Inflammatory macrophage treated with lipopolysaccharide for 4 hours (primary cell): Measurements from ENCODE around the gene NEAT1.
A peak's percentile ranks its signal among the peaks of the same experiment; 100 is the strongest.
"Not testable (repeated sequence)": the region's sequence is repeated elsewhere in the genome, so short reads cannot be mapped to it uniquely, and the experiment has no call there.

Source experiments
- DNase-seq: peaks from one replicate; pipeline ENCODE4 v3.0.0-alpha.2; 2020

The NEAT1 gene

DNA sequence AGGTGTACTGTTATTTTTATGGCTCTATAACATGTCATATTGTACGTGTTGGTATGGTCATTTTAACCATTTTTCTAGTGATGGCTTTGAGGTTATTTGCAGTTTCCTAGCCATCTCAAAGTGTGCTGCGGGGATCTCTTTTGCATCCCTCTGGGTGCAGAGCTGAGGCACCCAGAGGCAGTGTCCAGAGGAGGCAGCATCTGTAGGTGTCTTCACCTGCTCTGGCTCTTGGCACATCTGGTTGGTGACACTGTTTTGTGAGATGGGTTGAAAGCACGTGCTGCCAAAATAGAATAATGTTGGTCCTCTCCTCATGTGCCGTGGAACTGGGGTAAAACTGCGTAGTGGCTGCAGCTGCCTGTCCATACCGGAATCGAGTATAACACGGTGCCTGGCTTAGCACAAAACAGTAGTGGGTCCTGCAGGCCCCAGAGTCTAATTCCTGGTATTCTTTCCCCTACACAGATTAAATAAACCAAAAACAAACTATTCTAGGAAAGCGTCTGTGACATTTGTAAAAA is 12.9 kb downstream of the NEAT1 start:
- no peak for DNase-seq

DNA sequence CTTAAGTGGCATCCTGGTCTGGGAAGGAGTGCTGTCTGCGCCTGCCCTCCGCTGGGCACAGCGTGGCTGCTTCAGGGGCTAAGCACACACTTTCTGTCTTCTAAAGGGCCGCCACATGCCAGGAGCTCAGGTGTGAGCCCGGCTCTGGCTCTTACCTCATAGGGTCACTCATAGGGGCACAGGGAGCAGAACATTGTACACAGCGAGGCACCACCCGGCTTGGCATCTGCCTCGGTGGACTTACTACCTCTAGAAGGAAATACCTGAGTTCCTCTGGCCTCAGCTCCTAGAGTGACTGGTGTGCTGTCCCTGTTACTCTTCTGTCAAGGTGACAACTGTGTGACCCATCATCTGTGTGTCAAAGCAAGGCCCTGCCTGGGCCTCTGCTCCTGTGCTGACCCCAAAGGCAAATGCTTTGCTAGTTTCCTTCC is 13.4 kb downstream of the NEAT1 start:
- no peak for DNase-seq

DNA sequence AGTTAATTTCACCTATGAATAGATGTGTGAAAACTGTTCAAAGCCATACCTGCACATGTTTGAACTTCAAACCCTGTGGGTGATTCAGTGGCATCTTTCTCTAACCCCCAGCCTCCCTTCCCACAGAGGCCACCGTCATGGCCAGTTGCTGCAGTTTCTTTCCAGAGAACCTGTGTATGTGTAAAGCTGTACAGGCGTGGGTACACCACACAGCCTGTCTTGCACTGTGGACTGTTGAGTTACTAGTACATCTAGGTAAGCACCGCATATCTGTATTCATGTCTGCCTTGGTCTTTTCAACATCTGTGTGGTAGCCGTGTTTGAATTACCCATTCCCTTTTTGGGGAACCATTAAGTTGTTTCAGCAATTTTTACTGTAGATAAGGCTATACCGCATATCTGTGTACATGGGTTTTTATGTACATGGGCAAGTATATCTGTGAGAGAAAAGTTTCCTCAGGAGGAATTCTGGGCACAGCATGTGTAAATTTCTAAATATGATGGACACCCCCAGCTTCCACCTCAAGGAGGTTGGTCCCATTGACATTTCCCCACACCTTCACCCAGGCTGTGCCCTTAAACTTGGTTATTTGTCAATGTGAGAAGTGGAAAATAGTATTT is 13.9 kb downstream of the NEAT1 start:
- DNase-seq, result no peak

DNA sequence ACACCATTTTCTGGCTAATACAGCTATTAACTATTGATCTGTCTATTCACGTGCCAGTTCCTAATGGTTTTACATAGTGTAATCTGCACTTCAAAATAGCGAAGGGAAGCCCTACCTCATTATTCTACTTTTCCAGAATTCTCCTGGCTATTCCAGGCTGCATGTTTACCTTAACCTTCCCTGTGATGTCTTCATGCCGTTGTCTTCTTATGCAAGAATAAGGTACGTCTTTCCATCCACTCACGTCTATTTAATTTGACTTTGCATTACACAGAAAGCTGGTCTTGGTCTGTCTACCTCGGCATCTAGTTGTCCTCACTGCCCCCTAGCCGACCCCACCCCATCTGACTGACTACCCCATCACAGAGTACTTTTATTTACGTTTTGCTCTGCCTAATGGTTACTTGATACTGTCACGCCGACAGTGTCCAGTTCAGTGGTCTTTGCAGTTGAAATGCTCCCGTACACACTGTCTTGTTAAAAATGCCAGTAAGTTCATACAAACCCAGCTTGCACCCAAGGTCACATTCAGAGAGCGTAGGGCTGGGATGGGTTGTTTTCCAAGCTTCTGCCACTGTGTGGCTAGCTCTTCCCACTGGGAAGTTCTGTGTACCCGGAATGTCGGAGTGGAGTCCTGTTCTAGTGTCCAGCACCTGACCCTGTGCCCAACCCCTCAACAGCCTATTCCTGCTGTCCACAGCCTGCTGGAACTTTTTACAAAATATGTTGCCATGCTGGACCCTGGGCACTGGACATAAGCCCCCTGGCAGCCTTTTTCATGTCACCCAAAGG is 15.0 kb downstream of the NEAT1 start:
- no peak for DNase-seq

DNA sequence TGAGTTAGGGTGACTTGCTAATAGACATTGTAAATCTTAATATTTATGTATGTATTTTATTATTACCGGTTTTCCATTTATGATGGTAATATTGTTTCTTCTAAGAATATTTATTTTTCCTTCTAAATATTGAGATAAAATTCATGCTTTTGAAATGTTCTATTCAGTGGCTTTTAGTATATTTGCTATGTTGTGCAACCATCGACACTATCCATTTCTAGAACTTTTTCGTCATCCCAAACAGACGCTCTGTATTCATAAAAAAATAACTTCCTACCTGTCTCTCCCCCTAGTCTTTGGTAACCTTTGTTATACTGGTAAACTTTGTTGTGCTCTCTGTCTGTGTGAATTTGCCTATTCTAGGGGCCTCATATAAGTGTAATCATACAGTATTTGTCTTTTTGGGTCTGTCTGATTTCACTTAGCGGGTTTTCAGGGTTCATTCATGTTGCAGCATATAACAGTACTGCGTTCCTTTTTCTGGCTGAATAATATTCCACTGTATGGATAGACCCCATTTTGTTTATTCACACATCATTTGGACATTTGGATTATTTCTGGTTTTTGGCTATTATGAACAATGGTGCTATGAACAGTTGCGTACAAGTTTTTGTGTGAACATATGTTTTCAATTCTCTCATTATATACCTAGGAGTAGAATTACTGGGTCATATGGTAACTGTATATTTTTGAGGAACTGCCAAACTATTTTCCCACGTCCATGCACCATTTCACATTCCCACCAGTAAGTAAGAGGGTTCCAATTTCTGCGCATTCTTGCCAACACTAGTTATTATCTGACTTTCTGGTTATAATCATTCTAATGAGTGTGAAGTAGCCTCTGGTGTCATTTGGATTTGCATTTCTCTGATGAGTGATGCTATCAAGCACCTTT is 15.9 kb downstream of the NEAT1 start:
- no peak for DNase-seq

DNA sequence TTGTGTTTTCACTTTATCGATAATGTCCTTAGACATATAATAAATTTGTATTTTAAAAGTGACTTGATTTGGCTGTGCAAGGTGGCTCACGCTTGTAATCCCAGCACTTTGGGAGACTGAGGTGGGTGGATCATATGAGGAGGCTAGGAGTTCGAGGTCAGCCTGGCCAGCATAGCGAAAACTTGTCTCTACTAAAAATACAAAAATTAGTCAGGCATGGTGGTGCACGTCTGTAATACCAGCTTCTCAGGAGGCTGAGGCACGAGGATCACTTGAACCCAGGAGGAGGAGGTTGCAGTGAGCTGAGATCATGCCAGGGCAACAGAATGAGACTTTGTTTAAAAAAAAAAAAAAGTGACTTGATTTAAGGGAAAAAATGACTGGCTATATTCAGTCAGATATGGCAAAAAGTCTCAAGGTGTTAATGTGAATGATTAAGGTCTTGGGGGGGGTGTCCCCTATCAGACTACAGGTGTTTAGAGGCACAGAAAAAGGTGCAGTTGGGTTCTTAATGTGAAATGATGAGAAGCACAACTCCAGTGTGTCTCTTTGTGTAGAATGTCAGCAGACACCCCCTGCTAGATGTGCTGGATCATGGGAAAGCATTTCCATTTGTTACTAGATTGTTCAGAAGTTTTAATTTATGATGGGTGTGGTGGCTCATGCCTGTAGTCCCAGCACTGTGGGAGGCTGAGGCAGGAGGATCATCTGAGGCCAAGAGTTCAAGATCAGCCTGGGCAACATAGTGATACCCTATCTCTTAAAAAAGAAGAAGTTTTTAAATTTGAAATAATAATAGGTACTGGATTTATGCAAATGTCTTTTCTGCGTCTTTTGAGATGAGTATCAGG is 17.0 kb downstream of the NEAT1 start:
- no peak for DNase-seq

DNA sequence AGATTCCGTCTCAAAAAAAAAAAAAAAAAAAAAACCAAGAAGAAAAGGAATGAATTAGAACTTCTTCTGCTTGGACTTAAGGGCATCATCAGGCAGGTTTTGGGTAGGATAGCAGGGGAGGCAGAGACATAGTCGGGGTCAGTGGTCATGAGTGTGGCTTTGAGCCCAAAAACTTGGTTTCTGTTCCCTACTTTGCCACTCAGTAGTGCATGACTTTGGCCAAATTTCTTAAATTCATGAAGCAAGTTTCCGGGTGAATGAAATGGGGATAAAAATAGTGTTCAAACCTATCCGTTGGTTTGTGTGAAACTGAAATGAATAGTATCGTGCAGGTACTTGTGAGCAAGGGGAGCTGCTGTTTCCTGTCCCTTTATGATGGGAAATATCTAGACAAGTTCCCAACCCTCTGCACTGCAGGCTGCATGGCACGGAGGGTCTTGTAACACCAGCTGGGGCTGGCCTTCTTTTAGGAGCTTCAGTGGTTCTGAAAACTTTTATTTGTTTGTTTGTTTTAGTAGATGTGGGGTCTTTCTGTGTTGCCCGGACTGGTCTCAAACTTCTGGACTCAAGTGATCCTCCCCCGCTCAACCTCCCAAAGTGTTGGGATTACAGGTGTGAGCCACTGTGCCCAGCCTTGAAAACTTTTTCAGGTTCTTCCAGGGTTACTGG is 18.4 kb downstream of the NEAT1 start:
- DNase-seq, result peak; percentile 78

DNA sequence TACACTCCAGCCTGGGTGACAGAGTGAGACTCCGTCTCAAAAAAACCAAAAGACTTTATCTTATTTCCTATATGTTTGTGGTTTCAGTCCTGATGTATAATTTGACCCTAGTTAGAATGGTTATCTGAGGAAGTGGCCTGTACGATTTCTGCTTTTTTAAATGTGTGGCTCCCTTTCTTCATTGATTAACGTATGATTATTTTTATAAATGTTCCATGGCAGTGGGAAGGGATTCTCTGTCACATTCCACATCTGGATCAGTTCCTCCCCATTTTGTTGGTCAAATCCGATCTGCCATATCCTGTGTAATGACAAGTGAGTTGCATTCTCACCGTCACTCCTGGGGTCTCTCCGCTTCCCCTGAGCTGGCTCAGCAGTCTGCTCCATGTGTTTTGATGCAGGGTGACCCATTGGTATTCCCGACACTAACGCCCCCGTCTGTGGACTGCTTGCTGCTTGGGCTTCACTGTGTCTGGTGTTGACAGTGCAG is 20.3 kb downstream of the NEAT1 start:
- DNase-seq, result no peak

DNA sequence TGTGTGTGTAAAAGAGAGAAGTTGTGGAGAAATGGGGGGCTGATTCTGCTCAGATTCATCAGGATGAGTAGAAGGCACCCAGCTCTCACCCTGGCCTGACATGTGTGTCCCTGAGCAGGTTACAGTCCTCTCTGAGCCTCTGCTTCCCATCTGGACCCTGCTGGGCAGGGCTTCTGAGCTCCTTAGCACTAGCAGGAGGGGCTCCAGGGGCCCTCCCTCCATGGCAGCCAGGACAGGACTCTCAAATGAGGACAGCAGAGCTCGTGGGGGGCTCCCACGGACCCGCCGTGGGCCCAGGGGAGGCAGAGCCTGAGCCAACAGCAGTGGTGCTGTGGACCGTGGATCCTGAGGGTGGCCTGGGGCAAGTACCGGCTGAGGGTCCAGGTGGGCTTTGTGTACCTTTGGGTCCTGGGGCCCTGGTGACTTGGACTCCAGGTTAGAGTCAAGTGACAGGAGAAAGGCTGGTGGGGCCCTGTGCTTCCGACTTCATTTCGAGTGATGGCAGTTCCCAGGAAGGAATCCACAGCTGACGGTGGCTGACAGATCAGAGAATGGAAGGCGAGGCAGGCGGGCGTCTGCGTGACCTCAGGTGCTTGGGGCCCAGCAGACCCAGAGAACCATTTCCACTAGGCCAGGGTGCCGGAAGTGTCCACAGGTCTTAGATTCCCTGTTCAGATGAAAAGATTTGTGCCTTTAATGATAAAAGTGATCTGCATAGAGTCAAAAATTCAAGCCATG is 21.9 kb downstream of the NEAT1 start:
- no peak for DNase-seq

DNA sequence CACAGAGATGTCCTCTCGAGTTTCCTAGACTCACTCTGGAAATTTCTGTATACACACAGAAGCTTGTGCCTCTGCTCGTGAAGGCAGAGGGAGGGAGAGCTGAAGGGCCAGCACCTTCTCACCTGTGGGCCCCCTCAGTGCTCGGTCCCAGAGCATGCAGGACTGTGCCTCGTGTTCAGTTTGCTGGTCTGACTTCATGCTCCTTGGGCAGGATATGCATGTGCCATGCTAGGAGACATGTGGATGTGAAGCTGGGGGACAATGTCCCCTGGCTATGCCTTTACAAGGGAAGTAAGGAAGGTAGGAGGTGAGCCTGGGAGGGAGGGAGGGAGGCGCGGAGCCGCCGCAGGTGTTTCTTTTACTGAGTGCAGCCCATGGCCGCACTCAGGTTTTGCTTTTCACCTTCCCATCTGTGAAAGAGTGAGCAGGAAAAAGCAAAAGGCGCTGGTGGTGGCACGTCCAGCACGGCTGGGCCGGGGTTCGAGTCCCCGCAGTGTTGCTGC is 22.6 kb downstream of the NEAT1 start:
- no peak for DNase-seq

DNA sequence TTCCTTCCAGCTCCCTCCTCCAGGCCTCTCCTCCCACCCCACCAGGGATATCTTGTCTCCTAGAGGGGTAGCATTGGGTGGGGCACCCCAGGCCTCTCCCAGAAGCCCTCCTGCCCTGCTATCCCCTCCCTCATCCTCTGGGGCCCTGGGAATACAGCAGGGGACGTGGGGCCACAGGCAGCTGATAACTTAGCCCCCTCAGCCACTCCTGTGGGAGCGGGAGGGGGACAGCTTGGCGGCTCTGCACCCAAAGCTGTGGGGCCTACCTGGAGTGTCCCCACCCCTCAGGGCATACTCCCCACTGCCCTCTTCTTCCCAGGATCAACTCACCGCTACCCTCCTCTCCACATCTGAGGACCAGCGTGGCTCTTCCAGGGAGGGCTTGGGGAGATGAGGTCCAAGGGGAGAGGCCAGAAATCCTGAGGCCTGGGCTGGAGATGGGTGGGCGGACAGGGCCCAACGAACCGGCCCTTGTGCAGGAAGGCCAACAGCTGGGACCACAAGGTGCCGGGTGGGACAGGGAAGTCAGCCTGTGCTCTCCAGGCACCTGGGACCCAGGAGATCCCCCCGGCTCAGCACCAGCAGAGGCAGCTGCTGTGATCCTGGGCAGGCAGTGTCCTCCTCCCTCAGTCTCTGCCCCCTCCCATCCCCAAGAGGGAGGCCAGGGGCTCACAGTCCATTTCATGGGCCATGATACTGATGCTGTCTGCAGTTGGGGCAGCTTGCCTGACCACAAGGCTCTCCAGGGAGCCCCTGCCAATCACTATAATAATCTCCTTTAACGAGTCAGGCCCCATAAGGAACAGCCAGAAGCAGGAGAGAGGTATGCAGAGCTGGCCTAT is 23.2 kb downstream of the NEAT1 start:
- DNase-seq, result no peak

DNA sequence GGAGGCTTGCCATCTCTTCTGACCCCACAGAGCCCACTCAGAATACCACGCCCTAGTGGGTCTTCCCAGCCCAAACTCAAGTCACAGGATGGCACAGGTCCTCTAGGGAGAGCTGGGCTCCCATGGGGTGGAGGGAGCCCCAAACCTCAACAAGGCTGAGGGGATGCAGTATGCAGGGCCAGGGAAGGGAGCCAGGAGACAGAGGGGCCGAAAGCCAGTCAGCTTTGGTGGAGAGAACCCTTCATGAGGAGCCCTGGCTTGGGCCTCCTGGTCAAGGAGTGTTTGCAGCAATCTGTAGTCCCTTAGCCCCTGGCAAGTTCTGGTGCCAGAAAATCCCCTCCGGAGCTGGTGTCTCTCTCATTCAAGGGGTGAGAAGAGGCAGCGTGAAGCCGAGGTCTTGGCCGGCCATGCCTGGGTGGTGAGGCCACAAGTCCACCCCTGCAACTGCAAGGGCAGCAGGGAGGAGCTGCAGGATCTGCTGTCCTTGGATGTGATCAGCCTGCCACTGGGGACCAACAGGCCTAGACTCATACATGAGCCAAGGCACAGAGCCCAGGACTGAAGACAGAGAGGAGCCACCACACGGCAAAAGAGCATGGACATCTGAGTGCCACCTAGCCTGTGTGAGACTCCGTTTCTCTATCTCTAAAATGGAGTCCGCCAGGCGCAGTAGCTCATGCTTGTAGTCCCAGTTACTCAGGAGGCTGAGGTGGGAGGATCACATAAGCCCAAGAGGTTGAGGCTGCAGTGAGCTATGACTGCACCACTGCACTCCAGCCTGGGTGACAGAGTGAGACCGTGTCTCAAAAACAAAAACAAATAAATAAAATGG is 24.1 kb downstream of the NEAT1 start:
- no peak for DNase-seq

DNA sequence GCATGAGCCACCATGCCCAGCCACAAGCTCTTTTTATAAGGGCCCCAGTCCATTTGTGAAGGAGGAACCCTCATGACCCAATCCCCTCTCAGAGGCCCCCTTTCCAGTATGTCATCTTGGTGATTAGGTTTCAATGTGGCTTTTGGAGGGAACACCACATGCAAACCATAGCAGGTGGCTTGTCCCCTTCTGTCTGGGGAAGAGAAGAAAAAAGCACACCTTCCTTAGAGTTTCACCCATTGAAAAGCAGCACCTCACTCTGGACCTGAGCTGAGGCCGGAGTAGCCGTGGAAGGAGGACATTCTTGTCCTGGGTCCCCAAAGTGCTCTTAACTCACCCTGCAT is 25.4 kb downstream of the NEAT1 start:
- DNase-seq, result no peak

DNA sequence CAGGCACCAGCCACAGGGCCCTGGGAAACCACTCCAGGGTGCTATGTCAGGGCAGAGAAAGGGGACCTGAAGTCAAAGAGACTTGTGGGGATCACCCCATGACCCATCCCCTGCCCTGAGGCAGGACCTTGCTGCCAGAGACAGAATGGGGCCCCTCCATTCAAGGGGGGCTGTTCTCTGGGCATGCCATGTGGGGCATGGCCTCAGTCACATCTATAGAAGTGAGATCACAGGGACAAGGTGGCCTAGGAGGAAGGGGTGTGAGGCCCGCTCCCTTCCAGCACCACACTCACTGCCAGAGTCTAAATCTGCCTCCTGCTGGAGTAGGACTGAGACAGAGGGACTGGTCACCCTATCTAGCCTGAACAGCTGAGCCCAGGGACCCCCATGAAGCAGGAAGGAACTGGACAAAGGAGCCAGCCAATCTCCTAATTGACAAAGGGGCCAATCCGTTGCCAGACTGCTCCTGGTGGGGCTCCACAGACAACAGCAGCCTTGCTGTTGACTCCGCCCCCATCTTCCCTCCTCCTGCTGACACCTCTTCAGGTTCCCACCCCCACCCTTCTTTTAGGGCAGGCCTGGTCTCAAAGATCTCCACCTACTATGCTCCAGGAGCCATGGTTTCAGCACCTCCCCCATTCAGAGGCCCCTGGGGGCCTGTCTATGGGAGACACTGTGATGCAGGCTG is 26.0 kb downstream of the NEAT1 start:
- no peak for DNase-seq

DNA sequence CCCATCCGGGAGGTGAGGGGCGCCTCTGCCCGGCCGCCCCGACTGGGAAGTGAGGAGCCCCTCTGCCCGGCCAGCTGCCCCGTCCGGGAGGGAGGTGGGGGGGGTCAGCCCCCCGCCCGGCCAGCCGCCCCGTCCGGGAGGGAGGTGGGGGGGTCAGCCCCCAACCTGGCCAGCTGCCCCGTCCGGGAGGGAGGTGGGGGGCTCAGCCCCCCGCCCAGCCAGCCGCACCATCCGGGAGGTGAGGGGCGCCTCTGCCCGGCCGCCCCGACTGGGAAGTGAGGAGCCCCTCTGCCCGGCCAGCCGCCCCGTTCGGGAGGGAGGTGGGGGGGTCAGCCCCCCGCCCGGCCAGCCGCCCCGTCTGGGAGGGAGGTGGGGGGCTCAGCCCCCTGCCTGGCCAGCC is 28.7 kb downstream of the NEAT1 start:
- DNase-seq, result not testable (repeated sequence)

DNA sequence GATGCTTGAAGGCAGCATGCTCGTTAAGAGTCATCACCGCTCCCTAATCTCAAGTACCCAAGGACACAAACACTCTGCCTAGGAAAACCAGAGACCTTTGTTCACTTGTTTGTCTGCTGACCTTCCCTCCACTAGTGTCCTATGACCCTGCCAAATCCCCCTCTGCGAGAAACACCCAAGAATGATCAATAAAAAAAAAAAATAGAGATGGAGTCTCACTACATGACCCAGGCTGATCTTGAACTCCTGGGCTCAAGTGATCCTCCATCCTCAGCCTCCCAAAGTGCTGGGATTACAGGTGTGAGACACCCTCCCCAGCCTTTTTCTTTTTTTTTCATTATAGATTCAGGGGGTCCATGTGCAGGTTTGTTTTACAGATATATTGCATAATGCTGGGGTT is 29.7 kb downstream of the NEAT1 start:
- not testable (repeated sequence) for DNase-seq

DNA sequence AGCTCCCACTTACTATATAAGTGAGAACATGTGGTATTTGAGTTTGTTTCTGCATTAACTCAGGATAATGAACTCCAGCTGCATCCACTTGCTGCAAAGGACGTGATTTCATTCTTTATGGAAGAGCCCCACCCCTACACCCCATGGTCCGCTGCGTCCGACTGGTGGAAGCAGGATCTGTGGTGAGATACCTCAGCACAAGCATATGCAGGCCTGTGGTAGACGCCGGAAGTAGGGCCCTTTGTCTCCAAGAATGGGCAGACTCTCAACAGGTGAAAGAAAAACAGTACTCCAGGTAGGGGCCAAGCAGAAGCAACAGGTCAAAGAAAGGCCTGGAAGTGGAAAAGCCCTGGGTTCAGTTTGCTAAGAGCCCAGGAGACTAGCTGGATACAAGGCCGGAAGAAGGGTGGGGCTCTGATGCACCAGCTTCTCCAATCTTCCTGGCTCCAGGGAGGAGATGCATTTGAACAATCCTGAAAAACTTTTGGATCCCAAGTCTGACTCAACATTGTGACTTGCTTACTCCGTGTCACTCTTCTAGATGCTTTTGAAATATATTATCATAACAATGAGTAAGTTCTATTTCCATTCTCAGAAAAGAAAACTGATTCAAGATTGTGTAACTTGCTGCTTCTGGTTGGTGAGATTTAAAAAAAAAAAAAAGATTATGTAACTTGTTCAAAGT is 30.4 kb downstream of the NEAT1 start:
- DNase-seq, result peak; percentile 96

DNA sequence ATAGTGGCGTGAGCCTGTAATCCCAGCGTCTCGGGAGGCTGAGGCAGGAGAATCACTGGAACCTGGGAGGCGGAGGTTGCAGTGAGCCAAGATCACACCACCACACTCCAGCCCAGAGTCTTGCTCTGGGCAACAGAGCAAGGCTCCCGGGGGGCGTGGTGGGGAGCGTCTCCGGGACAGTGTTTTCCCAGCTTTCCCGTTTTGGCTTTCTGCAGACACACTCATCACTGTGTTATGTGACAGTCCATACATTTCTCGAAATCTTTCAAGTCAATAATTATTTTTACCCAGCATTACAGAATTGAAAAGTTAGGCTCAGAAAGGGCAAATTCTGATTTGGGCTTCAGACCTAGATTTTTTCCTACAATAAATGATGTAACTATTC is 31.7 kb downstream of the NEAT1 start:
- no peak for DNase-seq
